ENCODE results near the gene RSPO3. TPM values are rescaled to one million over a fixed set of nuclear protein-coding genes. Genes with fewer than 3 reads are reported as not detected.

The RSPO3 gene, protein sequence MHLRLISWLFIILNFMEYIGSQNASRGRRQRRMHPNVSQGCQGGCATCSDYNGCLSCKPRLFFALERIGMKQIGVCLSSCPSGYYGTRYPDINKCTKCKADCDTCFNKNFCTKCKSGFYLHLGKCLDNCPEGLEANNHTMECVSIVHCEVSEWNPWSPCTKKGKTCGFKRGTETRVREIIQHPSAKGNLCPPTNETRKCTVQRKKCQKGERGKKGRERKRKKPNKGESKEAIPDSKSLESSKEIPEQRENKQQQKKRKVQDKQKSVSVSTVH
- 1.7 and 8.0 TPM in 2 replicates for total RNA-seq

GRCh38 chr6:127118298-127119101 lies at the start of gene RSPO3:
Gene RSPO3, plus strand, starts transcription at chr6:127118671. Its CDS starts 522 bp downstream, at chr6:127119193.

Other genes with a start within 250 kb of the RSPO3 start
- 37.4 and 46.1 TPM in 2 replicates for gene RNF146, start 148.2 kb downstream of the RSPO3 start, total RNA-seq
- 36.4 and 40.3 TPM in 2 replicates for gene ECHDC1, start 224.9 kb downstream of the RSPO3 start, total RNA-seq

Data from smooth muscle cell of the pulmonary artery (primary cell).